Measurements from ENCODE around the gene NUDT5. TPM values are rescaled to one million over a fixed set of nuclear protein-coding genes. Genes with fewer than 3 reads are reported as not detected.
A peak's percentile ranks its signal among the peaks of the same experiment; 100 is the strongest.
"Not testable (repeated sequence)": the region's sequence is repeated elsewhere in the genome, so short reads cannot be mapped to it uniquely, and the experiment has no call there.

The NUDT5 gene
- total RNA-seq, 2 experiments from 2014 or later = 99.9 to 108 TPM

DNA sequence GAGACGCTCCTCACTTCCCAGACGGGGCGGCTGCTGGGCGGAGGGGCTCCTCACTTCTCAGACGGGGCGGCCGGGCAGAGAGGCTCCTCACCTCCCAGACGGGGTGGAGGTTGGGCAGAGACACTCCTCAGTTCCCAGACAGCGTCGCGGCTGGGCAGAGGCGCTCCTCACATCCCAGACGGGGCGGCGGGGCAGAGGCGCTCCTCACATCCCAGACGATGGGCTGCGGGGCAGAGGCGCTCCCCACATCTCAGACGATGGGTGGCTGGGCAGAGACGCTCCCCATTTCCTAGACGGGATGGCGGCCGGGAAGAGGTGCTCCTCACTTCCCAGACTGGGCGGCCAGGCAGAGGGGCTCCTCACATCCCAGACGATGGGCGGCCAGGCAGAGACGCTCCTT is 30.7 kb upstream of the NUDT5 start:
- H3K4me1 Mint-ChIP-seq; H3K27ac Mint-ChIP-seq; DNase-seq; ATAC-seq; POLR2A ChIA-PET; CTCF ChIA-PET; H3K9me3 Mint-ChIP-seq (ENCODE audit: low read depth); intact Hi-C loops (cut with DNase I, micrococcal nuclease); H3K27me3 Mint-ChIP-seq; H3K4me3 Mint-ChIP-seq: not testable (repeated sequence)
- H3K36me3 Mint-ChIP-seq (ENCODE audit: low read depth) = peaks cover 50% of the 10 kb centered on the region

DNA sequence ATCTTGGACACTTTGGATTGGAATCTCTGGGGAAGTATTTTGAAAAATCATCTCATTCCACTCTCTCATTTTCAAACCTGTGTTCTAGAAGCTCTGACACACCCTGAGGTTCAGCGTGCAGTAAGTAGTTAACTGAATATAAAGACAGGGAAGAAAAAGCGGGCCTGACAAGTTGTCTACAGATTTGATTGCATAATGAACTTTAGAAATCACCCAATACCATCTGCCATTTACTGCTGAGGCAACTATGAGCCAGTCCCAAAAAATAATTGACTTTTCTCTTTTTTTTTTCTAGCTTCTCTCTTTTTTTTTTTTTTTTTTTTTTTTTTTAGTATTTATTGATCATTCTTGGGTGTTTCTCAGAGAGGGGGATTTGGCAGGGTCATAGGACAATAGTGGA is 29.8 kb upstream of the NUDT5 start:
- H3K4me1 Mint-ChIP-seq = peaks cover 1% of the 10 kb centered on the region
- ATAC-seq = no peak
- peaks cover 48% of the 10 kb centered on the region for H3K36me3 Mint-ChIP-seq (ENCODE audit: low read depth)
- POLR2A ChIA-PET = no interaction called here
- H3K9me3 Mint-ChIP-seq (ENCODE audit: low read depth) = no peaks in the 10 kb centered on the region
- CTCF ChIA-PET = interaction anchor here (0.6 to 2.8 kb wide), 3 partner anchors 11 to 525 kb away, joined by 3 to 25 read pairs (median 3); no protein-coding TSS in a partner anchor
- no peak overlapping the region for H3K4me3 Mint-ChIP-seq
- no peaks in the 10 kb centered on the region for H3K27me3 Mint-ChIP-seq
- H3K27ac Mint-ChIP-seq = no peak overlapping the region
- no peak for DNase-seq
- intact Hi-C loops (cut with DNase I, micrococcal nuclease) = no loop called here

DNA sequence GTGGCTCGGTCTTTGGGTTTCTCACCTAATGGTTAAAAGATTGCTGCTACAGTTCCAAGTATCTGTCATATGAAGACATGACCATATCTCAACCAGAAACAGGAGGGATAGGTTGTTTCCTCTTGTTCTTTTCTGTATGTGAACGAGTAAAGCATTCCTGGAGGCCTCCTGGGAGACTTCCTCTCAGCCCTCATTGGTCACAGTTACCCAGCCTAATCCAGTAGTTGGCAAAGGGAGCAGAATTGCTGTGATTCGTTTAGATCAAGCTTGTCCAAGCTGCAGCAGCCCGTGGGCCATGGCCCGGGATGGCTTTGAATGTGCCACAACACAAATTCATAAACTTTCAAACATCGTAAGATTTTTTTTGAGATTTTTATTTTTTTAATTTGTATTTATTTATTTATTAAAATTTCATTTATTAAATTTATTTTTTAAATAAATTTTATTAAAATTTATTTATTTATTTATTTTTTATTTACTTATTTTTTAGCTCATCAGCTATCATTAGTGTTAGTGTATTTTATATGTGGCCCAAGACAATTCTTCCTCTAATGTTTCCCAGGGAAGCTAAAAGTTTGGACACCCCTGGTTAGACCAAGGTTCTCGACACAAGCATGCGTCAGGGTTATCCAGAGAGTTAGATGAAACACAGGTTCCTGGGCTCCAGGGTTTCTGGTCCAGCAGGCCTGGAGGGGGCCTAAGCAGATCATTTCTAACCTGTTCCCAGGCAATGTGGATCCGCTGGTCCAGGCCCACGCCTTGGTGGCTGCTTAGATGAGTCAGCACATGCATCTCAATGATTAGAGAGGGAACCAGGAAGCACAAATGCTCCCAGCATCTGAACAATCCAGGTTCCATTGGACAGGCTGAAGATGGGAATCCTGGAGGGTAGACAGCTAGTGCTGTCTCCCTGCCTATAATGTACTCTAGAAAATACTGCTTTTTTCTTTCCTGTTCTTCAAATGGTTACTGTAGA is 25.9 kb upstream of the NUDT5 start:
- CTCF ChIA-PET = interaction anchor here (0.6 to 1.3 kb wide), 3 partner anchors 16 to 126 kb away, joined by 3 to 4 read pairs (median 3); no protein-coding TSS in a partner anchor
- peak; percentile 30 for ATAC-seq
- no peaks in the 10 kb centered on the region for H3K27me3 Mint-ChIP-seq
- DNase-seq = peak; percentile 18
- H3K9me3 Mint-ChIP-seq (ENCODE audit: low read depth) = no peaks in the 10 kb centered on the region
- no peak overlapping the region for H3K4me3 Mint-ChIP-seq
- intact Hi-C loops (cut with DNase I, micrococcal nuclease) = no loop called here
- POLR2A ChIA-PET = interaction anchor here (0.5 to 0.7 kb wide), 2 partner anchors 31 to 875 kb away, joined by 3 to 11 read pairs; no protein-coding TSS in a partner anchor
- peak overlapping the region; percentile 51 for H3K27ac Mint-ChIP-seq
- peaks cover 51% of the 10 kb centered on the region for H3K36me3 Mint-ChIP-seq (ENCODE audit: low read depth)
- H3K4me1 Mint-ChIP-seq = peaks cover 1% of the 10 kb centered on the region

DNA sequence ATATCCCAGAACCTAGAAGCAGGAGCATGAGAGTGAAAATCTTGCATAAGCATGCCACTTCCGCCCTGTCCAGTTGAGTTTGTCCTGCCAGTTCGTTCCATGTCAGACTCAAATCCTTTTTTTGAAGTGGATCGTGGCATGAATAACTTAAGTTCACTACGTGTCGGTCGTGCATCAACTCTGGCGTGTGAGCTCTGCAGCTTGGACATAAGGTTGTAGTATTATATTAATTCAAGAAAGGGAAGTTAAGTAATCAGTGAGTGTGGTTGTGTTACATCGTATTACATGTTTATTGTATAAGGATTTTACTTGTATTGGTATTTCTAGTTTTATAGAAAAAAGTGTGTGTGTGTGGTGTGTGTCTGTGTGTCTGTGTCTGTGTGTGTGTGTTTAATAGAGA is 23.3 kb upstream of the NUDT5 start:
- ChIA-PET POLR2A (no interaction called here), CTCF (interaction anchor here (0.5 to 1.3 kb wide), 2 partner anchors 9 to 10 kb away, joined by 3 to 4 read pairs; no protein-coding TSS in a partner anchor)
- peaks cover 13% of the 10 kb centered on the region for H3K4me1 Mint-ChIP-seq
- no peak overlapping the region for H3K27ac Mint-ChIP-seq
- H3K27me3 Mint-ChIP-seq = no peaks in the 10 kb centered on the region
- no peaks in the 10 kb centered on the region for H3K9me3 Mint-ChIP-seq (ENCODE audit: low read depth)
- DNase-seq (no peak), ATAC-seq (no peak)
- intact Hi-C loops (cut with DNase I, micrococcal nuclease) = loop anchor here in 1 of 2 experiments (10.0 kb wide), 1 partner anchor 856 kb away; no protein-coding TSS in a partner anchor
- no peak overlapping the region for H3K4me3 Mint-ChIP-seq
- H3K36me3 Mint-ChIP-seq (ENCODE audit: low read depth) = peaks cover 39% of the 10 kb centered on the region

DNA sequence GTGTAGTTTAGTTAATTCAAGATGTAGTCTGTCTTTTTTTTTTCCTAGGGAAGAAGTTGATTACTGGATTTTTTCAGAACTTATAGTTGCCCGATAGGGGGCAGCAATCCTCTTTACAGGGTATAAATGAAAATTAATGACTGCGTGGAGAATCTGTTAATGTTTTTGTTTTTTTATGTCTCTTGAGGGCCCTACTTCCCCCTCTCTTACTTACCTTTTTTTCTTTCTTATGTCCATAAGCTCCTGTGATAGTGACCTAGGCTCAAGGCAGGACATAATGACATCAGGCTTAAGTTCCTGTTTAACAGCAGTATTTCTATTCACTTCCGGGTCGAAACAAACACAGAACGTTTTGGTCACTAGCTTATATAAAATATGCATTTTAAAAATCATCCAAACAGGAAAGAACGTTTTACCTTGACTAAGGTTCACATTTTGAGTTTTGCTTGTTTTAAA is 19.1 kb upstream of the NUDT5 start:
- no peaks in the 10 kb centered on the region for H3K9me3 Mint-ChIP-seq (ENCODE audit: low read depth)
- POLR2A ChIA-PET = interaction anchor here (1.2 kb wide), 1 partner anchor 19 kb away, joined by 3 read pairs; the partner anchor contains the start of genes CDC123 and NUDT5
- ATAC-seq (peak; percentile 44), DNase-seq (peak; percentile 62)
- intact Hi-C loops (cut with DNase I, micrococcal nuclease) = loop anchor here in 1 of 2 experiments (1.0 to 10.0 kb wide), 4 partner anchors 442 to 860 kb away; no protein-coding TSS in a partner anchor
- peaks cover 17% of the 10 kb centered on the region for H3K4me1 Mint-ChIP-seq
- no peak overlapping the region for H3K4me3 Mint-ChIP-seq
- peak overlapping the region; percentile 77 for H3K27ac Mint-ChIP-seq
- H3K27me3 Mint-ChIP-seq = no peaks in the 10 kb centered on the region
- peaks cover 47% of the 10 kb centered on the region for H3K36me3 Mint-ChIP-seq (ENCODE audit: low read depth)
- CTCF ChIA-PET = interaction anchor here (0.6 to 4.8 kb wide), 36 partner anchors 9 to 892 kb away, joined by 3 to 43 read pairs (median 4); partner anchors contain the start of genes CDC123 and NUDT5

DNA sequence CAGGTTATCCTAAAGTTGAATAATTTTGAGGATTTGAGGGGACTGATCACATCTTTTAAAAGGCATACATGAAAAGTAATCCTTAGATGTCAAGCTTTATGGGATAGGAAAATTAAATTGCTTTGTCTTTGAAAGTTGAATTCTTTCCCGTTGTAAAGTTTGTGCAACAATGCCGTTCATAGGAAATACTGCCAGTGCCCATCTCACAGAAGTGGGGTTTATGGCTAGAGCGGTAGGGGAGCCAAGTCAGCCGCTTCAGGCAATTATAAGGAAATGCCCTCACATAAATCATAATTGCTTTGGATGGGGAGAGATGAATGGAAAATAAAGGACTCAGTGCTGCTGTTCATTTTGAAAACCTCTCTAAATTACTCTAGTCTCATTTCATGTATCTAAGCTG is 18.4 kb upstream of the NUDT5 start:
- intact Hi-C loops (cut with DNase I, micrococcal nuclease) = loop anchor here in 1 of 2 experiments (1.0 to 10.0 kb wide), 4 partner anchors 442 to 861 kb away; no protein-coding TSS in a partner anchor
- peaks cover 50% of the 10 kb centered on the region for H3K36me3 Mint-ChIP-seq (ENCODE audit: low read depth)
- no peaks in the 10 kb centered on the region for H3K27me3 Mint-ChIP-seq
- no peaks in the 10 kb centered on the region for H3K9me3 Mint-ChIP-seq (ENCODE audit: low read depth)
- H3K27ac Mint-ChIP-seq = no peak overlapping the region
- no peak for DNase-seq
- ChIA-PET CTCF (interaction anchor here (0.5 to 4.8 kb wide), 26 partner anchors 9 to 860 kb away, joined by 3 to 43 read pairs (median 4); partner anchors contain the start of genes CDC123 and NUDT5), POLR2A (no interaction called here)
- peaks cover 17% of the 10 kb centered on the region for H3K4me1 Mint-ChIP-seq
- H3K4me3 Mint-ChIP-seq = no peak overlapping the region
- ATAC-seq = no peak

DNA sequence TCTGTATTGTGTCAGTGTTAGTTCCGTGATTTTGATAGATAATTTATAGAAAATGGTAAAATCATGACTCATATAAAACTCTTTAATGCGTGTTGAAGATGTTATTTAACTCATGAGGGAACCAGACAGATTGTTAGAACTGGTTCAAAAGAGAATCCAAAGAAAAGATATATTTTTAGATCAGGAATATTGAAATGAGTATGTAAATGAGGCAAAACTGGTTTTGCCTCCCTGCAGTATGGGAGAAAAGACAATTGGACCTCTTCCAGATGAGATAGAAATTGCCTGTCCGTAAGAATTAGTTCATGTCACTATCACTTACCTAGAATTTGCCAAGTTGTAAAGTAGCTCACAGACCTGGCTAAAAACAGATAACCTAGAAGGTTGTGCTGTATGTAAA is 17.9 kb upstream of the NUDT5 start:
- Mint-ChIP-seq H3K36me3 (ENCODE audit: low read depth) (peaks cover 50% of the 10 kb centered on the region), H3K4me3 (no peak overlapping the region)
- intact Hi-C loops (cut with DNase I, micrococcal nuclease) = loop anchor here in 1 of 2 experiments (1.0 to 10.0 kb wide), 4 partner anchors 443 to 861 kb away; no protein-coding TSS in a partner anchor

DNA sequence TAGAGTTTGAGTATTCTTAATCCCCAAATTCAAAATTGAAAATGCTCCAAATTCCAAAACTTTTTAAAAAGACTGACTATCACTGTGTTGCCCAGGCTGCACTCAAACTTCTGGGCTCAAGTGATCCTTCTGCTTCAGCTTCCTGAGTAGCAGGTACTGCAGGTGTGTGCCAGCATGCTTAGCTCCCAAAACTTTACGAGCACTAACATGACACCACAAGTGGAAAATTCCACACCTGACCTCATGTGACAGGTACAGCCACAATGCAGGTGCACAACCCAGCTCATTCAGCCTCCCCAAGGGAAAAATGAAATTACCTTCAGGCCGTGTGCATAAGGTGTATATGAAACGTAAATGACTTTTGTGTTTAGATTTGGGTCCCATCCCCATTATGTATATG is 16.8 kb upstream of the NUDT5 start:
- ChIA-PET CTCF (interaction anchor here (0.7 to 0.9 kb wide), 2 partner anchors 12 to 498 kb away, joined by 3 to 5 read pairs; no protein-coding TSS in a partner anchor), POLR2A (no interaction called here)
- Mint-ChIP-seq H3K4me3 (no peak overlapping the region), H3K36me3 (ENCODE audit: low read depth) (peaks cover 52% of the 10 kb centered on the region), H3K9me3 (ENCODE audit: low read depth) (no peaks in the 10 kb centered on the region), H3K4me1 (peaks cover 17% of the 10 kb centered on the region), H3K27ac (no peak overlapping the region), H3K27me3 (no peaks in the 10 kb centered on the region)
- ATAC-seq = no peak
- intact Hi-C loops (cut with DNase I, micrococcal nuclease) = loop anchor here in 1 of 2 experiments (10.0 kb wide), 1 partner anchor 862 kb away; no protein-coding TSS in a partner anchor
- DNase-seq = no peak

More for the DNA sequence above, 17.9 kb upstream of the NUDT5 start:
- no peak for DNase-seq
- peaks cover 17% of the 10 kb centered on the region for H3K4me1 Mint-ChIP-seq
- no peaks in the 10 kb centered on the region for H3K9me3 Mint-ChIP-seq (ENCODE audit: low read depth)
- no peak overlapping the region for H3K27ac Mint-ChIP-seq
- no peak for ATAC-seq
- ChIA-PET CTCF (interaction anchor here (0.5 to 4.8 kb wide), 12 partner anchors 11 to 539 kb away, joined by 3 to 43 read pairs (median 6); partner anchors contain the start of genes CDC123 and NUDT5), POLR2A (no interaction called here)
- H3K27me3 Mint-ChIP-seq = no peaks in the 10 kb centered on the region

DNA sequence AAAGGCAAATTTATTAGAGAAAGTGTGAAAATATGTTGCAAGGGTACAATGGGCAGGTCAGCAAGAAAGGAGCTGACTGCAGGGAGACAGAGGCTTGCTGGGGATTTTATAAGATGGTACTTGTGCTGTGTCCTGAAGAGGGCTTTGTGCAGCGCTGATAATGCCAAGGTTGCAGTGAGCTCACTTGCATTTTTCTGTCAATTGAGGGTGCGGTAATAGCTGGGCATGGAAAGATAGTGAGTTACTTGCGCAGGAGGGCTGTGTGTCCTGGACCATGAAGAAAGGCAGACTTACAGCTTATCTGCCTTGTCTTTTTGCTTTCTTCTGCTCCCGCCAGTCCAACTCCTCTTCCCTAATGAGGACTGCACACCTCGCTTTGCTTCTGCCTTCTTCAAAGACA is 12.8 kb upstream of the NUDT5 start:
- H3K4me1 Mint-ChIP-seq = peaks cover 8% of the 10 kb centered on the region
- H3K36me3 Mint-ChIP-seq (ENCODE audit: low read depth) = peaks cover 54% of the 10 kb centered on the region
- H3K9me3 Mint-ChIP-seq (ENCODE audit: low read depth) = no peaks in the 10 kb centered on the region
- no peaks in the 10 kb centered on the region for H3K27me3 Mint-ChIP-seq
- ATAC-seq (no peak), DNase-seq (no peak)
- ChIA-PET CTCF (no interaction called here), POLR2A (no interaction called here)
- no peak overlapping the region for H3K4me3 Mint-ChIP-seq
- no peak overlapping the region for H3K27ac Mint-ChIP-seq
- intact Hi-C loops (cut with DNase I, micrococcal nuclease) = no loop called here

DNA sequence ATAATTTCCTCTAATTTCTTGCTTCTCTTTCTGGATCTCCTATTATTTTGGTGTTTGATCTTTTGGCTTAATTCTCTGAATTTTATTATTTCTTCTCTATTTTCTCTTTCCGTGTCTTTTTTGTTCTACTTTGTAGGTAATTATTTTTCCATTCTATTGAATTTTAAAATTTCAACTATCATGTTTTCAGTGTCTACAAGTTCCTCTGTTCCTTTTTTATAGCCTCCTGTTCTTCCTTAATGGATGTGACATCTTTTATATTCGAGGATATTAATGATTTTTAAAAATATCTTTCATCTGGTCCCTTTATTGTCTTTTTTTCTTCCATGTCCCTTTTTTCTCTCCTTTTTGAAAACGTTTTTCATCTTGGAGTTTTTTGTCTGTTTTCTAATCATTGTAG is 11.4 kb upstream of the NUDT5 start:
- ATAC-seq = no peak
- peak overlapping the region; percentile 3 for H3K27ac Mint-ChIP-seq
- intact Hi-C loops (cut with DNase I, micrococcal nuclease) = no loop called here
- DNase-seq = no peak
- POLR2A ChIA-PET = no interaction called here
- no peaks in the 10 kb centered on the region for H3K27me3 Mint-ChIP-seq
- peaks cover 52% of the 10 kb centered on the region for H3K36me3 Mint-ChIP-seq (ENCODE audit: low read depth)
- CTCF ChIA-PET = no interaction called here
- H3K4me1 Mint-ChIP-seq = peaks cover 7% of the 10 kb centered on the region
- H3K9me3 Mint-ChIP-seq (ENCODE audit: low read depth) = no peaks in the 10 kb centered on the region
- H3K4me3 Mint-ChIP-seq = no peak overlapping the region

DNA sequence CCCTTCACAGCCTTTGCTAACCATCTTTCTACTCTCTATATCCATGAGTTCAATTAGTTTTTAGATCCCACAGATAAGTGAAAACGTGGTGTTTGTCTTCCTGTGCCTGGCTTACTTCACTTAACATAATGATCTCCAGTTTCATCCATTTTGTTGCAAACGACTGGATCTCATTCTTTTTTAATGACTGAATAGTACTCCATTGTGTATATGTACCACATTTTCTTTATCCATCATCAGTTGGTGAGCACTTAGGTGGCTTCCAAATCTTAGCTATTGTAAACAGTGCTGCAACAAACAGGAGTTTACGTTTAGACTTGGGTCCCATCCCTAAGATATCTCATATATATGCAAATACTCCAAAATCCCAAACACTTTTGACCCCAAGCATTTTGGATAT is 9.4 kb upstream of the NUDT5 start:
- H3K4me3 Mint-ChIP-seq = no peak overlapping the region
- ATAC-seq (no peak), DNase-seq (no peak)
- no peaks in the 10 kb centered on the region for H3K9me3 Mint-ChIP-seq (ENCODE audit: low read depth)
- peaks cover 18% of the 10 kb centered on the region for H3K4me1 Mint-ChIP-seq
- intact Hi-C loops (cut with DNase I, micrococcal nuclease) = no loop called here
- H3K27ac Mint-ChIP-seq = no peak overlapping the region
- H3K27me3 Mint-ChIP-seq = no peaks in the 10 kb centered on the region
- ChIA-PET POLR2A (interaction anchor here (0.7 kb wide), 1 partner anchor 9 kb away, joined by 12 read pairs; the partner anchor contains the start of genes CDC123 and NUDT5), CTCF (interaction anchor here (0.6 to 1.1 kb wide), 2 partner anchors 10 to 15 kb away, joined by 3 to 4 read pairs; no protein-coding TSS in a partner anchor)
- peaks cover 52% of the 10 kb centered on the region for H3K36me3 Mint-ChIP-seq (ENCODE audit: low read depth)
